Stimulated activated naive CD8-positive, alpha-beta T cell treated with anti-CD3 and anti-CD28 coated beads, Interleukin-15, Interleukin-2, amounts not matched to agents 100 ng/mL and 50 ng/mL, for 24 hours (primary cell): ENCODE results near the gene SMC6.

ENCODE experiments used
- H3K27ac Mint-ChIP-seq: one replicate; pipeline ENCODE4 v1.8.0; 2021; ENCODE audit warnings: mild to moderate bottlenecking, mixed read lengths
- H3K27me3 Mint-ChIP-seq: one replicate; pipeline ENCODE4 v1.8.0; 2021; ENCODE audit warnings: mixed read lengths
- H3K36me3 Mint-ChIP-seq: one replicate; pipeline ENCODE4 v1.8.0; 2021; ENCODE audit warnings: low read depth, mixed read lengths
- H3K4me1 Mint-ChIP-seq: one replicate; pipeline ENCODE4 v1.8.0; 2021; ENCODE audit warnings: low read depth, mixed read lengths
- H3K4me3 Mint-ChIP-seq: one replicate; pipeline ENCODE4 v1.8.0; 2021; ENCODE audit warnings: mild to moderate bottlenecking, mixed read lengths
- H3K9me3 Mint-ChIP-seq: one replicate; pipeline ENCODE4 v1.8.0; 2021; ENCODE audit warnings: mixed read lengths

Gene SMC6

GRCh38 chr2:17713291-17713690, 40.3 kb downstream of the SMC6 start:
- Mint-ChIP-seq H3K36me3 (peaks cover 43% of the 10 kb centered on the region), H3K4me3 (no peak overlapping the region), H3K9me3 (no peaks in the 10 kb centered on the region), H3K4me1 (no peaks in the 10 kb centered on the region), H3K27me3 (no peaks in the 10 kb centered on the region), H3K27ac (no peak overlapping the region)

- H3K4me3 Mint-ChIP-seq = no peak overlapping the region
- H3K27me3 Mint-ChIP-seq = no peaks in the 10 kb centered on the region
- H3K36me3 Mint-ChIP-seq = peaks cover 49% of the 10 kb centered on the region
- no peaks in the 10 kb centered on the region for H3K4me1 Mint-ChIP-seq
- no peaks in the 10 kb centered on the region for H3K9me3 Mint-ChIP-seq
- H3K27ac Mint-ChIP-seq = no peak overlapping the region
Observed at GRCh38 chr2:17710547-17711248, 42.9 kb downstream of the SMC6 start.

- no peak overlapping the region for H3K4me3 Mint-ChIP-seq
- no peaks in the 10 kb centered on the region for H3K27me3 Mint-ChIP-seq
- no peaks in the 10 kb centered on the region for H3K9me3 Mint-ChIP-seq
- H3K27ac Mint-ChIP-seq = no peak overlapping the region
- H3K4me1 Mint-ChIP-seq = no peaks in the 10 kb centered on the region
- H3K36me3 Mint-ChIP-seq = peaks cover 46% of the 10 kb centered on the region
Observed at GRCh38 chr2:17709897-17710296, 43.7 kb downstream of the SMC6 start.

GRCh38 chr2:17708501-17708900, 45.1 kb downstream of the SMC6 start:
- Mint-ChIP-seq H3K27me3 (no peaks in the 10 kb centered on the region), H3K4me1 (no peaks in the 10 kb centered on the region), H3K36me3 (peaks cover 43% of the 10 kb centered on the region), H3K4me3 (no peak overlapping the region), H3K27ac (no peak overlapping the region), H3K9me3 (no peaks in the 10 kb centered on the region)

GRCh38 chr2:17706845-17707244, 46.8 kb downstream of the SMC6 start:
- no peaks in the 10 kb centered on the region for H3K27me3 Mint-ChIP-seq

GRCh38 chr2:17690776-17691175, 62.8 kb downstream of the SMC6 start:
- no peaks in the 10 kb centered on the region for H3K4me1 Mint-ChIP-seq
- H3K27me3 Mint-ChIP-seq = no peaks in the 10 kb centered on the region
- H3K4me3 Mint-ChIP-seq = no peak overlapping the region
- peaks cover 78% of the 10 kb centered on the region for H3K36me3 Mint-ChIP-seq
- no peaks in the 10 kb centered on the region for H3K9me3 Mint-ChIP-seq
- no peak overlapping the region for H3K27ac Mint-ChIP-seq

More at GRCh38 chr2:17706845-17707244, 46.8 kb downstream of the SMC6 start:
- Mint-ChIP-seq H3K36me3 (peaks cover 41% of the 10 kb centered on the region), H3K4me3 (no peak overlapping the region), H3K27ac (no peak overlapping the region), H3K9me3 (no peaks in the 10 kb centered on the region), H3K4me1 (no peaks in the 10 kb centered on the region)

- Mint-ChIP-seq H3K27me3 (no peaks in the 10 kb centered on the region), H3K9me3 (no peaks in the 10 kb centered on the region), H3K36me3 (peaks cover 68% of the 10 kb centered on the region), H3K27ac (no peak overlapping the region), H3K4me3 (no peak overlapping the region), H3K4me1 (no peaks in the 10 kb centered on the region)
Observed at GRCh38 chr2:17689010-17689409, 64.6 kb downstream of the SMC6 start.

- H3K36me3 Mint-ChIP-seq = peaks cover 70% of the 10 kb centered on the region
Observed at GRCh38 chr2:17688600-17688999, 65.0 kb downstream of the SMC6 start.

GRCh38 chr2:17683981-17684380, 69.6 kb downstream of the SMC6 start:
- no peaks in the 10 kb centered on the region for H3K4me1 Mint-ChIP-seq
- H3K27ac Mint-ChIP-seq = no peak overlapping the region
- no peaks in the 10 kb centered on the region for H3K9me3 Mint-ChIP-seq
- no peak overlapping the region for H3K4me3 Mint-ChIP-seq
- H3K36me3 Mint-ChIP-seq = peaks cover 75% of the 10 kb centered on the region
- H3K27me3 Mint-ChIP-seq = no peaks in the 10 kb centered on the region

More at GRCh38 chr2:17688600-17688999, 65.0 kb downstream of the SMC6 start:
- no peak overlapping the region for H3K4me3 Mint-ChIP-seq
- H3K9me3 Mint-ChIP-seq = no peaks in the 10 kb centered on the region
- H3K27ac Mint-ChIP-seq = no peak overlapping the region
- no peaks in the 10 kb centered on the region for H3K27me3 Mint-ChIP-seq
- no peaks in the 10 kb centered on the region for H3K4me1 Mint-ChIP-seq

GRCh38 chr2:17682098-17682857, 71.3 kb downstream of the SMC6 start:
- Mint-ChIP-seq H3K36me3 (peaks cover 75% of the 10 kb centered on the region), H3K9me3 (no peaks in the 10 kb centered on the region), H3K4me1 (no peaks in the 10 kb centered on the region), H3K27ac (no peak overlapping the region), H3K27me3 (no peaks in the 10 kb centered on the region), H3K4me3 (no peak overlapping the region)

- Mint-ChIP-seq H3K36me3 (peaks cover 77% of the 10 kb centered on the region), H3K9me3 (no peaks in the 10 kb centered on the region), H3K27ac (no peak overlapping the region), H3K4me3 (no peak overlapping the region), H3K27me3 (no peaks in the 10 kb centered on the region), H3K4me1 (no peaks in the 10 kb centered on the region)
Observed at GRCh38 chr2:17680119-17680518, 73.5 kb downstream of the SMC6 start.

- peaks cover 9% of the 10 kb centered on the region for H3K4me1 Mint-ChIP-seq
- H3K27ac Mint-ChIP-seq = no peak overlapping the region
- no peaks in the 10 kb centered on the region for H3K27me3 Mint-ChIP-seq
- H3K9me3 Mint-ChIP-seq = no peaks in the 10 kb centered on the region
- H3K4me3 Mint-ChIP-seq = no peak overlapping the region
- H3K36me3 Mint-ChIP-seq = peaks cover 50% of the 10 kb centered on the region
Observed at GRCh38 chr2:17674817-17675216, 78.8 kb downstream of the SMC6 start.

- H3K27me3 Mint-ChIP-seq = no peaks in the 10 kb centered on the region
- peaks cover 9% of the 10 kb centered on the region for H3K4me1 Mint-ChIP-seq
- no peak overlapping the region for H3K4me3 Mint-ChIP-seq
- H3K9me3 Mint-ChIP-seq = no peaks in the 10 kb centered on the region
- H3K36me3 Mint-ChIP-seq = peaks cover 54% of the 10 kb centered on the region
- H3K27ac Mint-ChIP-seq = no peak overlapping the region
Observed at GRCh38 chr2:17672583-17673317, 80.9 kb downstream of the SMC6 start.

GRCh38 chr2:17667898-17668297, 85.7 kb downstream of the SMC6 start:
- no peaks in the 10 kb centered on the region for H3K9me3 Mint-ChIP-seq
- no peak overlapping the region for H3K4me3 Mint-ChIP-seq
- peaks cover 42% of the 10 kb centered on the region for H3K36me3 Mint-ChIP-seq
- H3K4me1 Mint-ChIP-seq = peaks cover 9% of the 10 kb centered on the region
- no peaks in the 10 kb centered on the region for H3K27me3 Mint-ChIP-seq
- no peak overlapping the region for H3K27ac Mint-ChIP-seq

- no peaks in the 10 kb centered on the region for H3K9me3 Mint-ChIP-seq
- H3K27me3 Mint-ChIP-seq = no peaks in the 10 kb centered on the region
- H3K4me3 Mint-ChIP-seq = no peak overlapping the region
- H3K36me3 Mint-ChIP-seq = peaks cover 50% of the 10 kb centered on the region
- H3K4me1 Mint-ChIP-seq = peaks cover 2% of the 10 kb centered on the region
- H3K27ac Mint-ChIP-seq = no peak overlapping the region
Observed at GRCh38 chr2:17664534-17664933, 89.1 kb downstream of the SMC6 start.
